ENCODE data around the gene KMO. TPM values are rescaled to one million over a fixed set of nuclear protein-coding genes. Genes with fewer than 3 reads are reported as not detected.

The KMO gene
- total RNA-seq, 2 donors from 2014 or later: 0.35 to 0.37 TPM

DNA sequence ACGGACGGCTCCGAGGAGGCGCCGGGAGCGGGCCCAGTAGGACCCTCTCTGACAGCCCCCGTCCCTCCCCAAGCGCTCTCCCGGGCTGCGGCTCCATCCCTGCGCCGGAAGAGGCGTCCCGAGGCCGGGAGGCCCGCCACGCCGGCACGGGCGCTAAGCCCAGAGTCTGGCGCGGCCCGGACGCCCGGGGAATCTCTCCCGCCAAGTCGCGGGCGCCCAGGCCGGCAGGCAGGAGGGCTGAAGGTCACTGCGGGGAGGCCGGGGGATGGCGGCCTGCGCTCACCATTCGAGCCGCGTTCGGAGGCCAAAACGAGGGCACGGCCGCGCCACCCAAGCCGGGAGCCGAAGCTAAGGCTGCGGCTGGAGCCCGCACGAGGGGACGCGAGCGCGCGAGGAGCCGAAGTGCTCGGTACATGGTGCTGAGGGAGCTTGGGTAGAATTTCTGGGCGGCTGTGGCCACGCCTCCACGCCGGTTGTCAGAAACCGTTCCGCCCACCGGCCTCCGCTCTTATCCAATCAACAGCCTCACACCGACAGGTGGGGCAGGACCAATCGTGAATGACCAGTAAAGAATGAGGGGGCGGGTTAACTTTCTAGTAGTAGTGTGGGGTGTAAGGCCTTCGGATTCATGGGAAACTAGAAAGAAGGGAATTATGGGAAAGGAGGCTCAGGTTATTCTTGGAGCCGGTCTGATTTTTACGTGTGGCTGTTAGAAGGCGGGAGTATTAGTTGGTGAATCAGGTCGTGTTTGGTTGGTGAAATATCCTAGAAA, 12.7 kb upstream of the KMO start, which contains the start of gene FH:
Gene FH, minus strand, starts transcription at position 448 of the 772 bp plus-strand sequence. Its CDS starts 33 bp downstream, at position 415.
- Histone ChIP-seq H3K27me3 (no peaks in the 10 kb centered on the region), H3K36me3 (peaks cover 4% of the 10 kb centered on the region), H3K27ac (peak within 1 kb of the TSS; percentile 85 to 97), H3K4me1 (peaks cover 0 to 22% of the 10 kb centered on the region in 2 donors), H3K4me3 (peak within 1 kb of the TSS; percentile 77 to 92), H3K9me3 (no peaks in the 10 kb centered on the region)
- TF ChIP-seq, protein P1, sequence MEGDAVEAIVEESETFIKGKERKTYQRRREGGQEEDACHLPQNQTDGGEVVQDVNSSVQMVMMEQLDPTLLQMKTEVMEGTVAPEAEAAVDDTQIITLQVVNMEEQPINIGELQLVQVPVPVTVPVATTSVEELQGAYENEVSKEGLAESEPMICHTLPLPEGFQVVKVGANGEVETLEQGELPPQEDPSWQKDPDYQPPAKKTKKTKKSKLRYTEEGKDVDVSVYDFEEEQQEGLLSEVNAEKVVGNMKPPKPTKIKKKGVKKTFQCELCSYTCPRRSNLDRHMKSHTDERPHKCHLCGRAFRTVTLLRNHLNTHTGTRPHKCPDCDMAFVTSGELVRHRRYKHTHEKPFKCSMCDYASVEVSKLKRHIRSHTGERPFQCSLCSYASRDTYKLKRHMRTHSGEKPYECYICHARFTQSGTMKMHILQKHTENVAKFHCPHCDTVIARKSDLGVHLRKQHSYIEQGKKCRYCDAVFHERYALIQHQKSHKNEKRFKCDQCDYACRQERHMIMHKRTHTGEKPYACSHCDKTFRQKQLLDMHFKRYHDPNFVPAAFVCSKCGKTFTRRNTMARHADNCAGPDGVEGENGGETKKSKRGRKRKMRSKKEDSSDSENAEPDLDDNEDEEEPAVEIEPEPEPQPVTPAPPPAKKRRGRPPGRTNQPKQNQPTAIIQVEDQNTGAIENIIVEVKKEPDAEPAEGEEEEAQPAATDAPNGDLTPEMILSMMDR (IDR thresholded peaks at IDR 0.05): no peak
- peak; percentile 98 for DNase-seq (ENCODE audit: low spot score)

DNA sequence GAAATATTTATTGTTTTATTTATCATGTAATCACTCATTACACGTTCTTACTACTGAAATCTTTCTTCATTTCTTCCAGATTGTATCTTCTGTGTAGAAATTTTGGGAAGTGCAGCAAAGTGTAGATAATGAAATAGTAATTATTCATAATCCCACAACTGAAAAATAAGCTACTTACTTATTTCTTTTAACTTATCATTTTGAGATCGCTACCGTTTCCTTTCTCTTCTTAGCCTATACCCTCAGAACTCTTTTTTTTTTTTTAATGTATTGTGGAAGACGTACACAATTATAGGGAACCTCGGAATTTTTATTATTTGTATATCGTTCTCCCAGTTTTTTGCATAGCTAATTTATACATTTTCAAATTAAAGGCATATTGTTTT, 12.1 kb upstream of the KMO start:
- DNase-seq (ENCODE audit: low spot score): no peak
- Histone ChIP-seq H3K4me3 (peak overlapping the region; percentile 77 to 92), H3K27me3 (no peaks in the 10 kb centered on the region), H3K36me3 (peaks cover 4% of the 10 kb centered on the region), H3K4me1 (peaks cover 0 to 22% of the 10 kb centered on the region in 2 donors), H3K9me3 (no peaks in the 10 kb centered on the region), H3K27ac (peak overlapping the region; percentile 85 to 97)
- TF ChIP-seq, protein P1 (IDR thresholded peaks at IDR 0.05): no peak

DNA sequence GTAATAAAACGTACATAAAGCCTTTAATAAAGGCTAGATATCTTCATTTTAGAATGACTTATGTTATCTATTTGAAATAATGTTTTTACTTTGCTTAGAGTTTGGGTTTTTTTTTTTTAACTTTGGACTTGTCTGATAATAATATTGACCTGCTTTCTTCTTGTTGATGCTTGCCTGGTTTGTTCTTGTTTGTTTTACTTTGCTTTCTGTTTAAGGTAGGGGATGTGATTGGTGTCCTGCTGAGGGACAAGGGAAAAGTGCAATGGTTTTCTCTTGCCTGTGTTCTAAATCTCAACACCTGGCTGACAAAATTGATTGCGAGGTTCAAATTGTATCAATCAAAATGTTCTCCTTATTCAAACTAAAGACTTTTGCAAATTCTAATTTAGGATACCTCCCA, 10.5 kb upstream of the KMO start:
- TF ChIP-seq, protein P1 (IDR thresholded peaks at IDR 0.05): no peak

DNA sequence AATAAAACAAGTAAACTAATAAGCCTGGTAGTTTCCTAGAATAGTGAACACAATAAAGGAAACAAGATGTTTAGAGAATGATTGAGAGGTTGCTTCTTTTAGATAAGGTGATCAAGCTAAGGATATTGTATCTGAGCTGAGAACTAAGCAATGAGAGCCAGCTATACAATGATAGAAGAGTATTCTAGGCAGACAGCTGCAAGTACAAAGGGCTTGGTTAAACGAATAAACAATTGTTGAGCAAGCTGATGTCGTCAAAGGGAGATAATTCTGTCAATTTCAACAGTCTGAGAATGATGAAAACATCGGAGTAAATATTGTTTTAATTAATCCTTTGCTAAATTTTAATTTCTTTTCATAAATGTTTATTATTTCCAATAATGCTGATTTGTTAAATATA, 7.2 kb upstream of the KMO start:
- no peaks in the 10 kb centered on the region for H3K36me3 ChIP-seq
- H3K4me1 ChIP-seq: peaks cover 0 to 3% of the 10 kb centered on the region in 2 donors
- H3K9me3 ChIP-seq: no peaks in the 10 kb centered on the region
- no peak overlapping the region for H3K4me3 ChIP-seq
- H3K27ac ChIP-seq: no peak overlapping the region
- no peaks in the 10 kb centered on the region for H3K27me3 ChIP-seq
- TF ChIP-seq, protein P1 (IDR thresholded peaks at IDR 0.05): no peak
- no peak for DNase-seq (ENCODE audit: low spot score)

More for the DNA sequence above, 10.5 kb upstream of the KMO start:
- no peak for DNase-seq (ENCODE audit: low spot score)
- peaks cover 0 to 22% of the 10 kb centered on the region in 2 donors for H3K4me1 ChIP-seq
- H3K4me3 ChIP-seq: no peak overlapping the region
- no peaks in the 10 kb centered on the region for H3K36me3 ChIP-seq
- H3K27ac ChIP-seq: no peak overlapping the region
- H3K27me3 ChIP-seq: no peaks in the 10 kb centered on the region
- no peaks in the 10 kb centered on the region for H3K9me3 ChIP-seq

DNA sequence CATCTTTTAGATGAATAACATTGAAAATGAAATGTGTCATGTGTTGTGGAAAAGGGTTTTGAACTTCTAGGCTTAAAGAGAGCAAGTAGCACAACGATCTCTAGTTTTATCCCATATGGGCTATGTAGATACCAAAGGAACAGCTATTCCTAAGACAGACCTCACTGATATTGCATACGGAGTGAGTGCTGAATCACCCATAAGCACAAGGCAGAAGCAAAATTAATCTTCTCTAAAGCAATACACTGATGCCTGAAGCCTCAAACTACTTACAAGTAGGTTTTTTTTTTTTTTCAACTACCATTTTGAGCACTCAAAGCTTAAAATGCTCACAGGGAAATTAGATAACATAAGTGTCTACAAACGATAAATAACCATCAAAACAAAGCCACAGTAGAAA, 5.0 kb upstream of the KMO start:
- Histone ChIP-seq H3K4me1 (no peaks in the 10 kb centered on the region), H3K9me3 (no peaks in the 10 kb centered on the region), H3K27me3 (no peaks in the 10 kb centered on the region), H3K4me3 (no peak overlapping the region), H3K36me3 (no peaks in the 10 kb centered on the region), H3K27ac (no peak overlapping the region)
- TF ChIP-seq, protein P1 (IDR thresholded peaks at IDR 0.05): no peak
- DNase-seq (ENCODE audit: low spot score): no peak

Measured in right atrium auricular region (tissue), 2 donors.